DOHH2 (cell line): ENCODE data around the gene PPP2R2C.

Source experiments
- EZH2phosphoT487 ChIP-seq: fragments of 200-600 bp; sonication (generic); IDR thresholded peaks from 2 replicates; pipeline ENCODE4 v1.6.1; 2017; ENCODE audit warnings: borderline replicate concordance, mild to moderate bottlenecking, antibody characterized with exemption, low read length, moderate library complexity, mixed read lengths
- TF ChIP-seq, protein P1 (sequence below): fragments of 200-600 bp; sonication (generic); IDR thresholded peaks from one replicate; pipeline ENCODE4 v1.5.1; 2014; ENCODE audit warnings: antibody characterized with exemption, mild to moderate bottlenecking, low read depth, low read length; ENCODE audit not compliant: poor library complexity, severe bottlenecking

DNA sequence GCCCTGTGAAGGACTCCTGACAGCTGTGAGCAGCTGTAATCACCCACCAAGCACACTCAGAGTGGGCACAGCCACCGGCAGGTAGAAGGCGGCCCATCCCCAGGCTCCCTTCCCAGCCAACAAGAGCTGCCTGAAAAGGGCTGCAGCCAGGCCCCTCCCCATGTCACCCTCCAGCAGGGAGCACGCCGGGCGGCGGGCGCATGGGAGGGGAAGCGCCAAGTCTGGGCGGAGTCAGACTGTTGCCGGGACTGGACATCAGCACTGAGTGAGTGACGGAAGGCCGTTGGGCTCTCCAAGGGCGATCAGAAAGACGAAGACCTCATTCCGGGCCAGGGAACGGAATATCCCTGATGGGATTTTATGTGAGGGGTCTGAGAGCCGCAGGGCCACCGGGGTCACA lies 82.1 kb downstream of the PPP2R2C start:
- TF ChIP-seq, protein P1, sequence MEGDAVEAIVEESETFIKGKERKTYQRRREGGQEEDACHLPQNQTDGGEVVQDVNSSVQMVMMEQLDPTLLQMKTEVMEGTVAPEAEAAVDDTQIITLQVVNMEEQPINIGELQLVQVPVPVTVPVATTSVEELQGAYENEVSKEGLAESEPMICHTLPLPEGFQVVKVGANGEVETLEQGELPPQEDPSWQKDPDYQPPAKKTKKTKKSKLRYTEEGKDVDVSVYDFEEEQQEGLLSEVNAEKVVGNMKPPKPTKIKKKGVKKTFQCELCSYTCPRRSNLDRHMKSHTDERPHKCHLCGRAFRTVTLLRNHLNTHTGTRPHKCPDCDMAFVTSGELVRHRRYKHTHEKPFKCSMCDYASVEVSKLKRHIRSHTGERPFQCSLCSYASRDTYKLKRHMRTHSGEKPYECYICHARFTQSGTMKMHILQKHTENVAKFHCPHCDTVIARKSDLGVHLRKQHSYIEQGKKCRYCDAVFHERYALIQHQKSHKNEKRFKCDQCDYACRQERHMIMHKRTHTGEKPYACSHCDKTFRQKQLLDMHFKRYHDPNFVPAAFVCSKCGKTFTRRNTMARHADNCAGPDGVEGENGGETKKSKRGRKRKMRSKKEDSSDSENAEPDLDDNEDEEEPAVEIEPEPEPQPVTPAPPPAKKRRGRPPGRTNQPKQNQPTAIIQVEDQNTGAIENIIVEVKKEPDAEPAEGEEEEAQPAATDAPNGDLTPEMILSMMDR: no peak
- TF ChIP-seq EZH2phosphoT487: no peak
